Neuron (in vitro differentiated cells): Measurements from ENCODE around the gene LOX.
"Not testable (repeated sequence)": the region's sequence is repeated elsewhere in the genome, so short reads cannot be mapped to it uniquely, and the experiment has no call there.

Source experiments
- H2AFZ ChIP-seq: one replicate; pipeline ENCODE4 v1.6.1; 2013; ENCODE audit warnings: low read depth, mild to moderate bottlenecking, inconsistent platforms, low read length, moderate library complexity
- H3K27me3 ChIP-seq: one replicate; pipeline ENCODE4 v1.6.1; 2013; ENCODE audit warnings: low read length; ENCODE audit not compliant: insufficient read depth
- H3K36me3 ChIP-seq: one replicate; pipeline ENCODE4 v1.6.1; 2013; ENCODE audit warnings: low read length; ENCODE audit not compliant: insufficient read depth
- H3K4me1 ChIP-seq: one replicate; pipeline ENCODE4 v1.6.1; 2013; ENCODE audit warnings: low read length; ENCODE audit not compliant: insufficient read depth
- H3K4me3 ChIP-seq: 2 replicates; pipeline ENCODE4 v1.5.1; 2013; ENCODE audit warnings: mild to moderate bottlenecking, low read length, moderate library complexity
- H3K9me3 ChIP-seq: one replicate; pipeline ENCODE4 v1.6.1; 2013; ENCODE audit warnings: low read length

The LOX gene

DNA sequence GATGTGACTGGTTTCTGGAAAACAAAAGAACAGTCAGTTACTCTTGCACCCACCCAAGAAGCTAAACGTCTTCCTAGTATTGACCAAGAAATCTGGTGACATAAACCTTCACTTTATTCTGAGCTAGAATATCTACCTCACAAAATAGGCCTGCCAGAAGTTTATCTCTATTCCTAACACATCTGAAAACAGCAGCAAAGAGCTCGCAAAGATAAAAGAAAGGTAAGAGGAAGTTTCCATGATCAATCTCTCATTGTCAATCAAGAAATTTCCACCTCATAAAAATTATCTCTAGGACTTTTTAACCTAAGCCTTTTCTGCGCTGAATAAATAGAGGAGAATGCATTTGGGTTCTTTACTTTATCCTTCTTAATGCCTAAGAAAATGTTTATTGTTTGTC lies 34.0 kb upstream of the LOX start:
- Histone ChIP-seq H3K9me3 (no peaks in the 10 kb centered on the region), H3K27me3 (no peaks in the 10 kb centered on the region), H2AFZ (no peak overlapping the region), H3K4me1 (peaks cover 10% of the 10 kb centered on the region), H3K36me3 (no peaks in the 10 kb centered on the region), H3K4me3 (no peak overlapping the region)

GRCh38 chr5:122111460-122111859 lies 33.4 kb upstream of the LOX start:
- no peaks in the 10 kb centered on the region for H3K27me3 ChIP-seq
- no peaks in the 10 kb centered on the region for H3K9me3 ChIP-seq
- no peaks in the 10 kb centered on the region for H3K36me3 ChIP-seq
- H3K4me3 ChIP-seq = no peak overlapping the region
- H3K4me1 ChIP-seq = peaks cover 10% of the 10 kb centered on the region
- H2AFZ ChIP-seq = no peak overlapping the region

GRCh38 chr5:122110987-122111386 lies 32.9 kb upstream of the LOX start:
- H3K4me3 ChIP-seq = no peak overlapping the region
- no peaks in the 10 kb centered on the region for H3K36me3 ChIP-seq
- peaks cover 10% of the 10 kb centered on the region for H3K4me1 ChIP-seq
- peak overlapping the region; percentile 55 for H2AFZ ChIP-seq
- H3K9me3 ChIP-seq = no peaks in the 10 kb centered on the region
- H3K27me3 ChIP-seq = no peaks in the 10 kb centered on the region

GRCh38 chr5:122107016-122107415 lies 29.0 kb upstream of the LOX start:
- Histone ChIP-seq H2AFZ (no peak overlapping the region), H3K4me1 (peaks cover 2% of the 10 kb centered on the region), H3K36me3 (no peaks in the 10 kb centered on the region), H3K9me3 (no peaks in the 10 kb centered on the region), H3K4me3 (no peak overlapping the region), H3K27me3 (no peaks in the 10 kb centered on the region)

GRCh38 chr5:122105909-122106308 lies 27.9 kb upstream of the LOX start:
- Histone ChIP-seq H2AFZ (no peak overlapping the region), H3K4me3 (no peak overlapping the region), H3K4me1 (peaks cover under 1% of the 10 kb centered on the region), H3K27me3 (no peaks in the 10 kb centered on the region), H3K36me3 (no peaks in the 10 kb centered on the region), H3K9me3 (no peaks in the 10 kb centered on the region)

DNA sequence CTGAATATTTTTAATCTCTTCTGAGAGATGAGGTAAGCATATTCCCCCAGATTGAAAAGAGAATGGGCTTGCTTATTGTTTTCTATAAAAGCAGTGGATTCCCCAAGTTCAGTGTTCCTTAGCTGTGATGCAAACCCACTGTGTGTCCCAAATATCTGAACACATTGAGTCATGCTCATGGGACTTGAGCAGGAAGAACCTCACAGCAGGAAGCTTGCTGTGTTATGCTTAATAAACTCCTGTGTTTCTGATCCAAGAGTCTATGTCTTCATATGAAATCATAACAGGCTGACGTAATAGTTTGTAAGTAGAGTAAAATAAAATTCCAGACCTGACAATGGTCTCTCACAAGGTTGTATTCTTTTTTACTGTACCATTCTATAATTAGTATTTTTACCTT lies 24.8 kb upstream of the LOX start:
- no peaks in the 10 kb centered on the region for H3K27me3 ChIP-seq
- no peaks in the 10 kb centered on the region for H3K4me1 ChIP-seq
- H3K9me3 ChIP-seq = no peaks in the 10 kb centered on the region
- no peaks in the 10 kb centered on the region for H3K36me3 ChIP-seq
- H2AFZ ChIP-seq = no peak overlapping the region
- H3K4me3 ChIP-seq = no peak overlapping the region

DNA sequence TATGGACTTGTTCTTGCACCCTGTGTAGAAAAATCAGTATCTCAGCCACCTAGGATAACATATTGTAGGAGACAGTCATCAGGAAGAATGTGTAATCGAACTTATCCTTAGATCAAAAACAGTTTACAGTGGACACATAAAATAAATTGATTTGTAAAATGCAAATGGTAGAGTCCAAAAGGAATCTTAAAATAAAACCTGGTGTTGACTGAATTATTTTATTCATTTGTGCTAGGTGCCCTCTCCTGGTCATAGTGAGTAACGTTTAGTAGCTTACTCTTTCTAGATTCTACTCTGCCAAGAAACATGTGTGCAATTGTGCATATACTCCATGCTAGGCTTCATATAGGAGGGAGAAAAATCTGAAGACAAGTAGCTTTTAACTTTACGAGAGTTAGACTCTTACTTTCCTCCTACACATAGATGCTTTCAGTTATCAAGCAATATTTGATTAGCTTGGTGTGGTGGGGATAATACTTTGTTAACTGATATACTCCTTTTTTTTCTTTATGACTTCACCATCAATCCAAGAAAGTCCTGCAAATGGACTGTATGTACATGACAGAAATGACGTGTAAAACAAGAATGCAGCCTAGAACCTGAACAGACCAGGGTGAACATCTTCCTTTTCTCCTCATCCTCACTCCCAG lies 23.7 kb upstream of the LOX start:
- no peaks in the 10 kb centered on the region for H3K9me3 ChIP-seq
- no peaks in the 10 kb centered on the region for H3K4me1 ChIP-seq
- no peak overlapping the region for H2AFZ ChIP-seq
- no peaks in the 10 kb centered on the region for H3K36me3 ChIP-seq
- no peak overlapping the region for H3K4me3 ChIP-seq
- H3K27me3 ChIP-seq = no peaks in the 10 kb centered on the region

- Histone ChIP-seq H3K36me3 (no peaks in the 10 kb centered on the region), H3K9me3 (no peaks in the 10 kb centered on the region), H3K4me1 (no peaks in the 10 kb centered on the region), H2AFZ (no peak overlapping the region), H3K27me3 (no peaks in the 10 kb centered on the region), H3K4me3 (no peak overlapping the region)
These were observed 21.2 kb upstream of the LOX start for GRCh38 chr5:122099060-122099790.

DNA sequence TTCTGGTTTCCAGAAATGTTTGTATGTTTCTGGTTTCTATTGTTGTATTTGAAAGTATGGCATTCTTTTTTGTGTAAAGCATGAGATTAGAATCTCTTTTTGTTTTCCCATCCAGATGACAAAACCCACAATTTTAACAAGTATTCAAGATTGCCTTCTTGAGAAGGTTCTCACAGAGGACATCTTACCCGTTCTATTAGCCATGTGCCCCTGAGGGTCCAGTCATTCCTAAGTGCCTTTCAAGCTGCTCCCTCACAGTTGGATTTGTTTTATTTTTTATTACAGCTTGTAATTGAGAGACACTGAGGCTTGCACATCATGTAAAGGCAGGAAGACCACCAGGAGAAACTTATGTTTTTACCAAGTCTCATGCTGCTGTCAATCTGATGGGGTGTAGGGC lies 19.3 kb upstream of the LOX start:
- H3K36me3 ChIP-seq = no peaks in the 10 kb centered on the region
- no peaks in the 10 kb centered on the region for H3K4me1 ChIP-seq
- no peaks in the 10 kb centered on the region for H3K9me3 ChIP-seq
- no peaks in the 10 kb centered on the region for H3K27me3 ChIP-seq
- H2AFZ ChIP-seq = no peak overlapping the region
- H3K4me3 ChIP-seq = no peak overlapping the region

- peak overlapping the region; percentile 22 for H2AFZ ChIP-seq
- H3K4me3 ChIP-seq = no peak overlapping the region
- no peaks in the 10 kb centered on the region for H3K36me3 ChIP-seq
- H3K4me1 ChIP-seq = no peaks in the 10 kb centered on the region
- no peaks in the 10 kb centered on the region for H3K9me3 ChIP-seq
- no peaks in the 10 kb centered on the region for H3K27me3 ChIP-seq
These were observed 17.1 kb upstream of the LOX start for GRCh38 chr5:122095158-122095557.

GRCh38 chr5:122094251-122094650 lies 16.2 kb upstream of the LOX start:
- H3K4me1 ChIP-seq, H3K9me3 ChIP-seq, H3K4me3 ChIP-seq: not testable (repeated sequence)

DNA sequence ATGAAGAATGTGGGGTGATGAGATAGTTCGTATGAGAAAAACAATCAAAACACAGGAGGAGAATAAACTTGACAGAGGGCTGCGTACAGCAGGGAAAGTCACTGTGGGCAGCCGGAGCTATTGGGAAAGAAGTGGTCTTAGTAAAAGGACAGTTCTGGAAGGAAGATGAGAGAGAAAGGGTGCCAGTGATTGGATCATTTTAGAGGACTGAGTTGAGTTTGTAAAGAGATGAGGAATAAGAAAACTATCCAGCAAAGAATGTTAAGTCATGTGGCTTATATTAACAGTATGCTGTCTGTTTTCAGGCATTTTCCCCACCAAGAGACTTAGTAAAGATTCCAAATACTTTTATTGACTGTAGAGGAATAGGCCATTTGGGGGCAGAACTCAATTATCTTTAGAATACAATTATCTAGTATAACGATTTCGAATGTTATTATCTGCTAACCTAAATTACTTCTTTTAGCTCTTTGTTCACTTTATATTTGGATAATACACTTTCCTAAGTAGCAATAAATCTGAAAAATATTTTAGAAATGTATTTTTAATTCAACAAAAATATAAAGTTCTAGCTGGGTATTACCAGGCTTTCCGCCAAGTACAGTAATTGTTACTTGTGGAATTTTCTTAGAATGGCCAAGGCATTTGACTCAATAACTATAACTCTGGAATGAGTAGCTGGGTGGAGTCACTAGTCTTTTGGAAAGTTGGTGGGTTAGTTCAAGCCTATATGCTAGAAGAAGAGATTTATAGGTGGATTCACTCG lies 15.5 kb upstream of the LOX start:
- Histone ChIP-seq H3K9me3 (no peaks in the 10 kb centered on the region), H3K4me1 (no peaks in the 10 kb centered on the region), H3K36me3 (no peaks in the 10 kb centered on the region)

More at GRCh38 chr5:122094251-122094650, 16.2 kb upstream of the LOX start:
- H2AFZ ChIP-seq, H3K36me3 ChIP-seq, H3K27me3 ChIP-seq: not testable (repeated sequence)

GRCh38 chr5:122091936-122092600 lies 14.0 kb upstream of the LOX start:
- H3K4me3 ChIP-seq = no peak overlapping the region
- no peaks in the 10 kb centered on the region for H3K27me3 ChIP-seq
- H2AFZ ChIP-seq = no peak overlapping the region
- no peaks in the 10 kb centered on the region for H3K4me1 ChIP-seq
- H3K36me3 ChIP-seq = no peaks in the 10 kb centered on the region
- H3K9me3 ChIP-seq = no peaks in the 10 kb centered on the region

More for the DNA sequence above, 15.5 kb upstream of the LOX start:
- Histone ChIP-seq H3K27me3 (no peaks in the 10 kb centered on the region), H3K4me3 (no peak overlapping the region), H2AFZ (no peak overlapping the region)
